Myocyte (in vitro differentiated cells): ENCODE data around the gene C4orf51. TPM values are rescaled to one million over a fixed set of nuclear protein-coding genes. Genes with fewer than 3 reads are reported as not detected.

Experiments used
- DNase-seq: peaks from one replicate; pipeline ENCODE4 v3.0.0-alpha.2; 2012; ENCODE audit warnings: low read depth
- total RNA-seq: library from RNA; depleted of rRNA; stranded (reverse); fragments of >200 nt; gene quantifications from 2 replicates; pipeline ENCODE4 v1.2.3, GENCODE V29; 2014

The C4orf51 gene
- total RNA-seq, 1 donor from 2014 or later: not detected

DNA sequence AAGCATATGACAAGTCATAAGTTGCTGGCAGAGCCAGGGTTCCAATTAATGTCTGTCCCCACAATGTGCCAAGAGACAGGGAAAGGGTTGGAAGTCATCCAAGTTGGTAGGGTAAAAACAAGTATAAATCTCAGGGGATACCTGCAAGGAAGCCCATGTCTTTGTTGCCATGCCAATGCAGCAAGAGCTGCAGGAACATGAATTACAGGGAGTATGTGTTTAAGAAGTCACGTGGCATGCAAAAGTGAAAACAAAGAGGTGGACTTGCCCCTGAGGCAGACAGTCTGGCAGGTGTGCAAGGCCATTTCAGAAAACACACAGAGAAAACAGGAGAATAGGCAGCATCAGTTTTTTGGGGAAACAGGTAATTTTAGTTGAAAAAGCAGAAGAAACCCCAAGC is 29.4 kb downstream of the C4orf51 start:
- no peak for DNase-seq

DNA sequence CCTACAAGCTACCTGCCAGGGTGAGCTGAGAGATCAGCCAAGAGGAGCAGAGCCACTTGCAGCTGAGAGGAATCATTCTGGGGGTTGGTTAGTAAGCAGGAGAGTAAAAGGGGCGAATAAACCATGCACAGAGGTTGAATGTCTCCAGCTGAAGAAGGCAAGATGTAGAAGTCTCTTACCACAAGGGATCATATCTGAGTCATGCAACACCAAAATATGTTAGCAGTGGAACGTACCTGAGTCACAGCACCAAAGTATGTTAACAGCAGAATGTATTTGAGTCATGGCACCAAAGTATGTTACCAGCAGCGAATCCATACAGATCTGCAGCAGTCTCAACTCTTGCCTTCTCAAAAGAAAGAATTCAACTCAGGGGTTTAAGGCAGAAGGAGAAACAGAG is 29.9 kb downstream of the C4orf51 start:
- DNase-seq: peak; percentile 85

DNA sequence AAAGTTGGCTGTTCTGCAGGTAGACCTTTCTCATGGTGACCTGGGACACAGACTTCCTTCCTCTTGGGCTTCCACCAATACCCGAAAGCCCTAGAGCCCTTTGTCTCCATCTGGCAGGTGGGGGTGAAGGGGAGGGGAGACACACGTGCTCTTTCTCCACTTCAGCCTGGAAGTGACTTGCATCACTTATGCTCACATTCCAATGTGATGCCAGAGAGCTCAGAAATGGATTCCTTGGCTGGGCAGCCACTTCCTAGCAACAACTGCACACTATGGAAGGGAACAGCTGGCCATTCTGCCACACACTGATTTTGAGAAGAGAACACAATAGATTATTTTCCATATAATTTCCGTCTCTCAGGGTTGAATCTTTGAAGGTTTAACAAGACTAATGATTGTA is 36.3 kb downstream of the C4orf51 start:
- DNase-seq: peak; percentile 97

DNA sequence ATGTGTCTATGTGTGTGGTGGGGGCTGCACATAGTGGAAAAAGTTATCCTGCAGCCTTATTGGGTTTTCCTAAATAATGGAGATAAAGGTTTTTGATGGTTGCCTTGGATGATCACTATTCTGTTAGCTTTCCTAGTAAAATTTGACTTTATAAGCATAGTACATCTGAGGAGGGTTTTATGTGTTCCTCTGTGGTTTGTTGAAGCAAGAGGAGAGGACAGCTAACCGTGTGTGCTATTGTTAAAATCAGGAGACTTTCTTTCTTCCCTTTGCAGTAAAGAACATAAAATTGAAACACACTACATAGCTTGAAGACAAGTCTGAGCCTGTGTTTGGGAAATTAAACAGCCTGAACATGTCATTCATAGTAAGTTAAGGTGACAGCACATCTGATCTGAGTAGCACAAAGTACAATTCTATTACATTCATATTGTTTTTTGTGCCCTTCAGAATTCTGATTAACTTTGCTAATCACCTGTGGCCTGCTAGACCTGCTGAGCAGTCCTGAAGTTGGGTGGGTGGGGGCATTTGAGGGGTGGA is 36.8 kb downstream of the C4orf51 start:
- peak; percentile 62 for DNase-seq

DNA sequence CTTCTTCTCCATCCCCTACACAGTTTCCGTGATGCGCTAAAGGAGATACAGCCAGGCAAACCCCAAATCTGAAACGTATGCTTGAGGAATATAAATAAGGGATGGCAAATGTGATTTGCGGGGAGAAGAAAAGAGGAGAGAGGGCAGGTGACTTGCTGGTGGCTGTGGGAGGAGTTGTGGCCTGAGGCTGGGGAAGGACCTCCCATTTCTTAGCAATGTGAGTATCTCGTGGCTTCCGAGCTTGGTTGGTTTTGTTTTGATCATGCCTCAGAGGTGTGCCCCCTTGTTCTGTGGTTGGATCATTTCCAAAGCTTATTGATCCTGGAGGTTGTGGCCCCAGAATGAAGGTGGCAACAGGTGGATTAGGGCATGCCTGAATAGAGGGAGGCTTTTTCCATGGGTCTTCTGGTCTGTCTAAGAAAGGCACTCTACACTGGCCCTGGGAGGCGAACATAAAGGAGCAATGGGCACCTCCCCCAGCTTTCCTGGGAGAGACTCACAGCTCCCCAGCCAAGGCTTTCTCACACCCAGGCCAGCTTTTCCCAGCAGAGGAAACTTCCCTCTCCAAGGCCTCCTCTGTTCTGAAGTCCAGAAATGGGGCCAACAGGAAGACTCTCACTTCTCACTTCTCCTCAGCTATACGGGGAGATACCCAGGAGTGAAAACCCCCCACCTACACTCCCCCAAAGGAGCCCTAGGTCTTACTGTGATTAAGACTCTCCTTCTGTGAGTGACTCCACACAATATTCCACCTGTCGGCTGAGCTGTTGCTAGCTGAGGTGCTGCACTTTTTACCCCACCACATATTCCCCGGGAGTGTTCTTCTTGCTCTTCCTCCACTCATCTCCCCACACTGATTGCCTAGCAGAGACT is 40.0 kb downstream of the C4orf51 start:
- DNase-seq: peak; percentile 46

DNA sequence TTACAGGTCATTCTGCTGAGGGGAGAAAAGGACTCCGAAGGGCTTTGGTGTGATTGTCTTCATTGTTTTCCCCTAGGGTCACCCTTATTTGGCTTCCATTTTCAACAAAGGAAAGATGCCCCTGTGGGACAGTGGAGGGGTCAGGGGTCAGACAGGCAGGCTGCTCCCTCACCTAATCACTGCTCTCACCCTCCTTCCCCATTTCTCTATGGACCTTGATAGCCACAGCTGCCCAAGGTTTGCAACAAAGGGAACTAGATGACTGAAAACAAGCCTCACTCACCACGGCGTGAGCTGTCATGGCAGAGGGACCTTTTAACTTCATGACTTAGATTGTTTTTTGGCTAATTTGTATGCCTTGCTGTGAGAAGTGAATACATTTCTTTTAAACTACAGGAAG is 40.7 kb downstream of the C4orf51 start:
- DNase-seq: no peak

DNA sequence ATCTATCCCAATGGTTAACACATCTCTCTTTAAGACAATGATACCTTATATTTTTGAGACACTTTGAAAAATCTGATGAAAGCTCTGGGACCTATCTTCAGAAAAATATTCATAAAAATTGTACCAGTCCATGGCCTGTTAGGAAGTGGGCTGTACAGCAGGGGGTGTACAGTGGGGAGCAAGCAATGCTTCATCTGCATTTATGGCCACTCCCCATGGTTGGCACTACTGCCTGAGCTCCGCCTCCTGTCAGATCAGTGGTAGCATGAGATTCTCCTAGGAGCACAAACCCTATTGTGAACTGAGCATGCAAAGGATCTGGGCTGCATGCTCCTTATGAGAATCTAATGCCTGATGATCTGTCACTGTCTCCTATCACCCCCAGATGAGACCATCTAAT is 42.6 kb downstream of the C4orf51 start:
- no peak for DNase-seq

DNA sequence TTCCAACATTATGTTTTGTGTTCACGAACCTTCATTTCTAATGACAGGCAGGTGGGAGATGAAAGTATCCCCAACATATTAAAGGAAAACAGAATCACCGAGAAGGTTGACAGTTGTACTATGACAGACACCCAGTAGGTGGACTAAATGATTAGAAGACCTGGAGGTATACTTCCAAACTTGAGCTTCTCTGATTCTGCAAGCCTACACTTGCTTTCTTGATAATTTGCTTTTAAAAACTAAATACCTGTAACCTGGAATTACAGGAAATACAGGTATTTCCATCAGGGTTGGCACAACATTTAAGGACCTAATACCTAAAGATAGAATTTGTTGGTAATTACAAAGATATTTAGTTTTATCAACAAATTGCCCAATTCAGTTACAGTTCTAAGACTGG is 43.4 kb downstream of the C4orf51 start:
- no peak for DNase-seq

DNA sequence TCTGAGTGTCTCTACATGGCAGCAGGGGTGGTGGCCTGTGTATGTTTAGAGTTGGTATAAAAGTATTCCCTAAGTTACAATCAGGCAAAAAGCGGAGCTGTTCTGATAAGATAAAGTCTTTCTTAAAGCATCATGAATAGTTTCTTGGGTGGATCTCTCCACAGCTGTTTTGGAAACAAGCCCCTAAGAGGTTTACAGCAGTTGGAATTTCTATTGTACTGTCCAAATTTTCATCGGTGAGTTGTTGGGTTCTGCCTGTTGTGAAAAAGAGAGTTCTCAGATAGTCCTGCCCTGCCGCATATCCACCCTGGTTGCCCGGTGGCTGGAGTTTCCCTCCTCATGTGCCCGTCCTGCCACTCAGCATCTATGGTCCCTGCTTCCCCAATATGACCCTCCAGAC is 50.1 kb downstream of the C4orf51 start:
- DNase-seq: no peak

DNA sequence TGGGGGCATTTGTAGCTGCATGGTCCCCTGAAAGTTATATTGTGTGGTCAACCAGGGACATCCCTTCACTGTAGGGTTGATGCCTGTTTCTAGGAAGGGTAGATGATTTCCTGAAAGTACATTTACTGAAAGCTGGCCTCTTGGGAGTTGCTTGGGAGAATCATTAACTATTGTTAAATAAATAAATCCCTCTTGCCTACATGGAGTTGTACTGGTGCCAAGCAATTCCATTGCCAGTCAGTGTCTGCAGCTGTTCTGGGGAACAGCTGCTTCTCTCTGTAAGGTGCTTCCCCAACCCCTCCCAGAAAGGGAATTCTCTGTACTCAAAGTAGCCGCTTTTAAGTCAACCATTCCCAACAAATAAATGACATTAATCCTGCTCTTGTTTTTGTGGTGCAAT is 51.1 kb downstream of the C4orf51 start:
- peak; percentile 98 for DNase-seq

DNA sequence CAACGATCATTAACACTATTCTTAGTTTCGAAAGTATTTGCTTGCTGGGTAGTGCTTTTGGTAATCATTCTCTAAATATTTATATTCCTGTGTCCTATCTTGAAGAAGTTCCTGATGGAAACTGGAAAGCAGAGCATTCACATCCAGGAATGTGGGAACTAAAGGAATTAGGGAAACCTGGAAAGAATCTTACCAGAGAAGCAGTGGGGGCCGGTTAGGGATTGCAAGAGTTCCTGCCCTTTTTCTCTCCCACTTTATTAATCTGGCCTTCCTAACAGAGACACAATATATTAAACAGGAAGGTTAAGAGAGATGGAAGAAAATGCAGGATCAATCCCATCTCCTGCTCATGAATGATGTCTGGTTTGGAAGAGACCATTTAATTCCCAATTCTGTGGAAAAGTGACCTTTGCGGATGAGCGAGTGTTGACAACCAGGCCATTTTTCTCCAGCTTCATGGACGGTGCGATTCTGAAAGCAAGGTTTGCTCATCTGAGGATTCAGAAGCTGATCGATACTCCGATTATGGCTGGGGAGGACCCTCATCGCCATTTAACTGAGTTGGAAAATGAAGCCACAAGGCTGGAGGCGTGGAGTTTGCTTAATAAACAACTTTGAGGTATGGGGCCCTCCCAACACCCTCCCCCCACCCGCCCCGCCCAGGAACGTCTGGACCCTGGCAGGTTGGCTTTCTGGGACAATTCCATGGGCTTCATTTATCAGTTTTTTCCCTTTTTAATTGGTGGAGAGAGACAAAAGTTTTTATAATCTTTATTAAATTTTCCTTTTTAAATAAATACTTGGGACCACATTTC is 52.3 kb downstream of the C4orf51 start:
- peak; percentile 35 for DNase-seq

DNA sequence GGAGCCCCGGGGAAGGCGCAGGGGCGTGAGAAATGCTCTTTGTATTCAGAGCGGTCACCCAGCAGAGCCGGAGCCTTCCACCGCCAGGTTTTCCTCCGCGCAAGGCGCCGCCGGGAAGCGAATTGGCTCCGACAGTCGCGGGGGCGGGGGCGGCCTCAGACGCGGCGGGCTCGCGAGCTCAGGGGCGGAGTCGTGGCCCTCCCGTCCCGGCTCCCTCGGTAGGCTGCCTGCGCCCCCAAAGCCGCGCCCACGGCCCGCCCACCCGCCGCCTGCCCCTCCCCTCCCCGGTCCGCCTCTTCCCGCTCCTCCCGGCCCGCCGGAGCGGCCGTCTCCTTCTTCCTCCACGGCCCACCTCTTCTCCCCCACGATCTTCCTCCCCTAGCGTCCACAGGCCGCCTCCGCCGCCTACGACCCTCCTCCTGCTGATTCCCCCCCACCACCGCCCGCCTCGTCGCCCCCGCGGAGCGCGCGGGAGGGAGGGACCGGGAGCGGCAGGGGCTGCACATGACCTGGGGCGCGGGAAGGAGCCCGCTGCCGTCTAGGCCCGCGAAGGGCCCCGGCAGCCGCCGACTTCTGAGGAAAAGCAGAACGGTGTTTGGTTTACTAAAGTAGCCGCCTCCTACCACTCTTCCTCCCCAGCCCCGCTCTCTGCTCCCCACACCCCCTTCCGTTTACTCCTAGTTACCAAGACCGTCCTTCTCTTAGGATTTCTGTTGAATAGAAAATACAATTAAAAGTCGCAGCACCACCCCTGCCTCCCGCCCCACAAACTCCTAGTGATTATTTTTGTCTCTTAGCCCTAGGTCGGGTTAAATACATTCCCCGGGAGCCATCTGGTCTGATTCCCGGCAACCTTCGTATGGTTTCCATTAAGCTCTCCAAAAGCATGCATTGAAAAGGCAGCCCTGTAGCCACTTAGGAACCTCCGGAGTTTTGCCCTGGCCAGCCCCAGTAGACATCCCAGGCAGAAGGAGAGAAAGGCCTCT is 53.2 kb downstream of the C4orf51 start:
- peak; percentile 96 for DNase-seq

DNA sequence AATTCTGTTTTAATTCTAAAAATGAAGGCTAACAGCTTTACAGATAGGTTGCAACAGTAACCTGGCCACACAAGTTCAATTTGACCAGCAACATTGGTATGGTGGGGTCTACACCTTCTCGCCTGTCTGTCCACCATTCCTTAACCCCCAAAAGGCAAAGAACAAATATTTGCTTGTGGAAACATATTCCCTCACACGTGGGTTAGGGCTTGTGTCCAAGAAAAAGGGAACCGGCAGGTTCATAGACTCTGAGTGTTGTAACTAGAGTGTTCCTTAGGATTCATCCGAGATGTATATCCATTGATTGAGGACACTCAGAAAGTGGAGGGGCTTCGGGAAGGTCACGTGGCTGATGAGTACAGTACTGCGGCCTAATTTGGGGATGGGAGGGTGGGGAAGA is 54.1 kb downstream of the C4orf51 start:
- peak; percentile 69 for DNase-seq

DNA sequence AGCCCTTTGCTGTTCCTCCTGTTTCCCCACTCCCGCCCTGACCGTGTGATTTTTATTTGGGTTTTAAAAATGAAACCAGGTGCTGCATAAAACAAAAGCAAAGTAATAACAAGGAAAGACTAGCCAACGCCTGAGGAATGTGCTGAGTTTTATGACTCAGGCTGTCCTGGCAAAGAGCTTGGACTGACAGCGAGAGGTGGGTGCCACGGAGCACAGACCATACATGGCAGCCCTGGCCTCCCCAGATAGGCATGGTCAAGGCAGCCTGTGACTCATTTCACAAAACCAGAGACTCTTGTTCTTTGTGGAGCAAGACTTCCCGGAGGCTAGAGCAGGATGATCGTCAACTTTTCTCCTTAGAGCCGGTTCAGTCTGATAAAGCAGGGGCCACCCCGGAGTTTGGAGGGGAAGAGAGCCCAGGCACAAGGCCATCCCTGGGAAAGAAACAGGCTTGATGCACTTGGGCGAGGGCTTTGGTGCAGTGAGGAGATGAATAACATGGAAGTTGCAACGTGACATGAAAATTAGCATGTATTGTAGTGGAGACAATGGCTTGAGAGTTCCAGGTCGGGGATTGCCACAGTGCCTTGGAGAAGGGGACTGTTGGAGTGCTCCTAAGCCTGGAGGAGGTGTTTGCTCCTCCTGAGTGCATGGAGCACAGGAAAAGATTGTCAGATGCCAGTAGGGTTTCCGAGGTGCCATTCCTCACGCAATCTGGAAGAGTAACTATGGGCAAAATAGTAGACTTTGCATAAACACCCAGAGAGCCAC is 54.8 kb downstream of the C4orf51 start:
- peak; percentile 98 for DNase-seq

DNA sequence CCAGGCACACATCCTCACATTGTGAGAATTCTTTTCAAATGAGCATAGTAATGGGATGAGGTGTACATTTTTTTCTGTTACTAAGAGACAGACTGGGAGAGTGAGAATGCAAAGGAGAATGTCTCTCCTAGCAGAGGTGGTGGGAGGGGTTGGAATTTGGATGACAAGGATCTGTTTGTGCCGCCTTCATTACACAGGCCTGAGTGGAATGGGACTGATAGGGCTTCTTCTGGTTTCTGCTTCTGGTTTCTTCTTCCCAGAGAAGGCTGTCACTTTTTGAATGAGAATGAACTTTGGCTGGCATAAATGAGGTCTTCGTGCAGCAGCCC is 55.4 kb downstream of the C4orf51 start:
- peak; percentile 94 for DNase-seq

DNA sequence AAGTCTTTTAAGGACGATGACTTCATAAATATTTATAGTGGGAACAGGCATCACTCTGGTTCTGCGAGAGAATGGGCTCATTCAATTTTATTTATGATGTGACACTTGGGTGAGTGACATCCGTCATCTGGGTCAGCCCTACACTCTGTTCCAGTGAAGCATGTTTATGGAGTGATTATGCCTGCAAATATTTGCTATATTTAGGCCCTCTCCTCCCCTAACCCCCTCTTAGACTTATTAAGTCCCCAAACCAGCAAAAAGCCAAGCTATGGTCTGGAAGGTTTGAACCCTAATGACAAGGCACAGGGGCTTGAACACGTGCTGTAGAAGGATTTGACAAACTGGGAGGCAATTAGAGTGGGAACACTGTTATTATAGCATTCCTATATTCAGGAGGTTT is 55.9 kb downstream of the C4orf51 start:
- peak; percentile 87 for DNase-seq

DNA sequence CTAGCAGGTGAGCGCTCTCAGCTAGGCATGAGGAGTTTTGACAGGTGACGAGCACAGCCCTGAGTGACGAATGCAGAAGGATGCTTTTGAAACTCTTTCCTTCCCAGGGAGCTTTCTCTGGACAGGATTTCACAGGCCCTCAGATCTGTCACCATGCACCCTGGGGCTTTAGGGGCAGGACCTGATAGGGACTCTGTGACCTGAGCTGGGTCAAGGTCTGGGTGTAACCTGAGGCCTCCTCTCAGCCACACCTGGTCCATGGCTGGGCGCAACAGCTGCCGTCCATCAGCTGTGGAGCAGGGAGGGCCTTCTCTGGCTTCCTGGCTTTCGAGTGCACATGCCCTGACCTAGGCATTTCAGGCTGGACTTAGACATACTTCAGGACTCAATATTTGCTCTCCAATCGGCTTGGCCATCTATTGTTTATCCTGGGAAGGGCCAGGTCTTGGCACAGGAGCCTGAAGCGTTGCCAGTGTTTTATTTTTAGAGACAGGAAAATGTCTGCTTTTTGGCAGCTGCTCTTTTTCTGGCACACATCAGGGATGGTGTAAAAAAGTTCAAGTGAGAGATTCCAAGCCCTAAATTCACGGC is 56.4 kb downstream of the C4orf51 start:
- DNase-seq: peak; percentile 97

DNA sequence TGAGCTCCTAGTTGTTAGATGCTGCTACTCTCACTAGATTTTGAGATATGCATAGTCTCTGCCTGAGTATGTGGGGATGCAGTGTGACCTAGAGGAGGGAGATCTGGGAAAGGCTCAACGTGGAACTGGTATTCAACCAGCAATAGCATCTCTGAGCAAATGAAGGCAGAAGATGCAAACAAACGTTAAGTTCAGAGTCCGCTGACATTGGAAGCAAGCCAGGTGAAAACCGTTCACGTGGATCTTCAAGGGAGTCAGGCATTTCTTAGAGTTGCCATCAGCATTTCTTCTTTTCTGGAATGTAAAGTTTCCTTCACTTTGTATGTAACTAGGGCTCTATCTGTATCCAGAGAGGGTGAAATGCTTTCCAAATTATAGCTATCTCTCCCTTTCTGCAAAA is 59.9 kb downstream of the C4orf51 start:
- DNase-seq: no peak

DNA sequence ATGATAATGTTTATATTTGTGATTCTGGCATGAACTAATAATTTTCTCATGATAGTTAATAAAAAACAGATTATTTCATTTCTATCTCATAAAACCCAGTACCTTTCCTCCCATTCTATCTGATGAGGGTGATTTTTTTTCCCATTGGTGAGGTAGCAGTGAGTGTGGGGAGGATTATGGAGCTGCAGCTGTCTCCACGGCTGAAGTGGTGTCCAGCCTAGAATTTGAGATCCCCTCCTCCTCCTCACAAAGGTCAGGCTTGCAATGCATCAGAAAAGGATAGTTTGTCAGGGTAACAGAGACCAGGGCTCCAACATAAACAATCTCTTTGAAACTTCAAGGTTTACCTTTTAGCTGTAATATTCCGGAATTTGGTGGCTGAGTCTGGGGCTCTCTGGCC is 60.9 kb downstream of the C4orf51 start:
- DNase-seq: peak; percentile 74

DNA sequence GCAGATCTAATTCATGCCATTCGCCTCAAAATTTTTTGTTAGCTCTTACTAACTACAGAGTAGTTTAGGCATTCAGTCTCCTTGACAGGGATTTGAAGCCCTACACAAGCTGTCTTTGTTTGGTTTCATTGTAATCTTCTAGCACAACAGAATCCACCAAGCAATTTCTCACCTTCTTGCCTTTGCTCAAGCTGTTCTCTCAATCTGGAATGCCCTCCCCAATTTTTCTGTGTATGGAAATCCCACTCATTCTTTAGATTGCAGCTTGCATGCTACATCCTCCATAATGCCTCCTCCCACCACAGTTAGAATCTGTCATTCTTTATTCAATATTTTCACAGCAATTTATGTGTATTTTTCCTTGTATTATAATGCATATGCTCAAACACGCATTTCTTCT is 63.7 kb downstream of the C4orf51 start:
- no peak for DNase-seq
